ENCODE measurements around the gene BYSL.

GRCh38 chr6:41914869-41915530, 6.3 kb upstream of the BYSL start:
- TF ChIP-seq E2F1 (CRISPR knock-in tag; IDR thresholded peaks at IDR 0.05) (no peak), CTCF (IDR thresholded peaks at IDR 0.05) (no peak), ZNF121 (CRISPR knock-in tag; IDR thresholded peaks at IDR 0.05) (no peak), E2F4 (CRISPR knock-in tag; IDR thresholded peaks at IDR 0.05; ENCODE audit: borderline replicate concordance, low read depth) (no peak), FOXP1 (CRISPR knock-in tag; IDR thresholded peaks at IDR 0.05; ENCODE audit: borderline replicate concordance) (no peak), RELA (CRISPR knock-in tag; IDR thresholded peaks at IDR 0.05; ENCODE audit: borderline replicate concordance) (no peak), TEAD4 (CRISPR knock-in tag; IDR thresholded peaks at IDR 0.05) (no peak), USF1 (CRISPR knock-in tag; IDR thresholded peaks at IDR 0.05) (no peak), ZNF416 (CRISPR knock-in tag; IDR thresholded peaks at IDR 0.05) (no peak), HMGXB4 (CRISPR knock-in tag; IDR thresholded peaks at IDR 0.05) (no peak), PRDM15 (CRISPR knock-in tag; IDR thresholded peaks at IDR 0.05) (no peak)
